HG03558 (cell line): ENCODE results near the gene MFAP2.

ENCODE experiments used
- ATAC-seq: cut with Tn5 transposase; IDR thresholded peaks from one replicate; pipeline ENCODE4 v1.9.1; 2021; ENCODE audit warnings: moderate number of reproducible peaks; ENCODE audit not compliant: unreplicated experiment; ENCODE audit errors: extremely low read depth

Gene MFAP2, protein sequence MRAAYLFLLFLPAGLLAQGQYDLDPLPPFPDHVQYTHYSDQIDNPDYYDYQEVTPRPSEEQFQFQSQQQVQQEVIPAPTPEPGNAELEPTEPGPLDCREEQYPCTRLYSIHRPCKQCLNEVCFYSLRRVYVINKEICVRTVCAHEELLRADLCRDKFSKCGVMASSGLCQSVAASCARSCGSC

GRCh38 chr1:16980473-16981268 lies at the start of gene MFAP2:
Gene MFAP2, minus strand, starts transcription at chr1:16980620. Its CDS starts 2,347 bp downstream, at chr1:16978273.
- no peak for ATAC-seq

GRCh38 chr1:17030206-17030605 lies 49.8 kb upstream of the MFAP2 start:
- ATAC-seq, result no peak

DNA sequence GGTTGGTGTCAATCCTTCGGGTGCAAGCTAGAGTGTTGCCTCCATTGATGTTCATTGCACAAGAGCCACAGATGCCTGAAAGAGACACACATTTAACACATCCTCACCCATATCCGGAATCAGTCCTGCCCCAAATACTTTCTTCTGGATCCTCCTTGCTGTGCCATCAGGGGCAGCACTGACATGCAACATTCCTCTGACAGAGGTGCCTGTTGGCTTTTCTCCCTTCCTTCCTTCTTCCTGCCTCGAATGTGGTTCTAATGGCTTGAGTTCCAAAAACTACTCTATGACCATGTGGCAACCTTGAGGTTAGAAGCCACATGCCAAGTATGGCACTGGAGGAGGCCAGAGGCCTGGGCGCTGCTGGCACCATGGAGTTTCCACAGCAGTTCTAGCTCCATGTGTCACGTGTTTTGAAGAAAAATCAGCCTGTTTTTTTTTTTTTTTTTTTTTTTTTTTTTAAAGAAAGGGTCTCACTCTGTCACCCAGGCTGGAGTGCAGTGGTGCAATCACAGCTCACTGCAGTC lies 48.3 kb upstream of the MFAP2 start:
- ATAC-seq, result no peak

- no peak for ATAC-seq
These were observed 47.5 kb upstream of the MFAP2 start for GRCh38 chr1:17027900-17028299.

- no peak for ATAC-seq
These were observed 47.0 kb upstream of the MFAP2 start for GRCh38 chr1:17027403-17027802.

GRCh38 chr1:17024721-17025120 lies 44.3 kb upstream of the MFAP2 start:
- no peak for ATAC-seq

DNA sequence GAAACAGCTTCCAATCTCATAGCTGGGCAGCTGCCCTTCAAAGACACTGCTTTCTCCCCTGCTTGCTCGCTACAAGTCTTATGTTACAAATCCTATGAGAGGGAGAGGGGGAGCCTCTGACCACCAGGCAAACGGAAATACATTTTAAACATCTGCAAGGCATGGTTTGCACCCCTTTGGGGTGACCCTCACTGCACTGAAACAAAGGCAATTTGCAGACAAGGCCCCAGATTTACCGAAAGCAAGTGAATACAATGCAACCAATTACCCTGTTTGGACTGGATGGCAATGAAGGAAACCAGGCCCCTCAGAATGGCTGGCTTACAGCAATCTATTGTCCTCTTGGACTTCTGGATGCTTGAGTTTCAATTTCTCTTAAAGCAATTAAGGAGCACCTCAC lies 43.2 kb upstream of the MFAP2 start:
- no peak for ATAC-seq

DNA sequence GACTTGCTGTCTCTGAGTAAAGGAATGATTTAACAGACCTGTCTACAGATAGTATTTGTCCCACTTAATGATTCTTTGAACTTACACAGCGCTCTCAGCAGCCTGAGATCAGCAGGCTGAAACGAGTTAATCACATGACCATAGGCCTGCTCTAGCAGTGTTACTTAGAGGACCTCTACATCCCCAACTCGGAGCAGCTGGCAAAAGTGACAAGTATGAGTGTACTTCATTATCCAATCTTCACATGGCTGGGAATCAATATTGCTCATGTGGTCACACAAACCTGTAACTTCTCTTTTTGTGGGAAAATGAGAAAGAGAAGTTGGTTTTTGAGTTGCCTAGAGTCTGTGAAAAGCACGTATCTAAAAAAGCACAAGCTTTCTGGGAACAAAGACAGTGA lies 42.7 kb upstream of the MFAP2 start:
- peak; percentile 52 for ATAC-seq

DNA sequence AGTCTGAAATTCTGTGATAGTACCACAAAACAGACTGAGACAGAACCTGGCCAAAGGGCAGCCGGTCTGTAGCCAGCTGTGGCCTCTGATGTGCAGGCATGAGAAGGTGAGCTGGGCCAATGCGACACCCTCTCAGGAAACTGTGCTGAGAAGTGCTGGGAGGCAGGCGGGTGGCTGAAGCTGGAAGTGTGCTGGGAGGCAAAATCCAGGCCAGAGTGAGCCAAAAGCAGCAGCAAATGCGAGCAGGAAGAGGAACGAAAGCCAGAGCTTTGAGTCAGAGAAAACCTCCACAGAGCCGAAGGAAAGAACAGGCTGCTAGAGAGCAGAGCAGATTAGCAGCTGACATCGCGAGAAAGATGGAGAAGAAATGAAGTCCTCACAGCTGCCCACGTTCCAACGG lies 41.5 kb upstream of the MFAP2 start:
- ATAC-seq, result no peak

- ATAC-seq, result no peak
These were observed 40.1 kb upstream of the MFAP2 start for GRCh38 chr1:17020502-17020901.

GRCh38 chr1:17018849-17019248 lies 38.4 kb upstream of the MFAP2 start:
- no peak for ATAC-seq

GRCh38 chr1:17017435-17017834 lies 37.0 kb upstream of the MFAP2 start:
- ATAC-seq, result no peak

GRCh38 chr1:17016317-17016661 lies 35.9 kb upstream of the MFAP2 start:
- no peak for ATAC-seq

- ATAC-seq, result no peak
These were observed 34.5 kb upstream of the MFAP2 start for GRCh38 chr1:17014671-17015567.

DNA sequence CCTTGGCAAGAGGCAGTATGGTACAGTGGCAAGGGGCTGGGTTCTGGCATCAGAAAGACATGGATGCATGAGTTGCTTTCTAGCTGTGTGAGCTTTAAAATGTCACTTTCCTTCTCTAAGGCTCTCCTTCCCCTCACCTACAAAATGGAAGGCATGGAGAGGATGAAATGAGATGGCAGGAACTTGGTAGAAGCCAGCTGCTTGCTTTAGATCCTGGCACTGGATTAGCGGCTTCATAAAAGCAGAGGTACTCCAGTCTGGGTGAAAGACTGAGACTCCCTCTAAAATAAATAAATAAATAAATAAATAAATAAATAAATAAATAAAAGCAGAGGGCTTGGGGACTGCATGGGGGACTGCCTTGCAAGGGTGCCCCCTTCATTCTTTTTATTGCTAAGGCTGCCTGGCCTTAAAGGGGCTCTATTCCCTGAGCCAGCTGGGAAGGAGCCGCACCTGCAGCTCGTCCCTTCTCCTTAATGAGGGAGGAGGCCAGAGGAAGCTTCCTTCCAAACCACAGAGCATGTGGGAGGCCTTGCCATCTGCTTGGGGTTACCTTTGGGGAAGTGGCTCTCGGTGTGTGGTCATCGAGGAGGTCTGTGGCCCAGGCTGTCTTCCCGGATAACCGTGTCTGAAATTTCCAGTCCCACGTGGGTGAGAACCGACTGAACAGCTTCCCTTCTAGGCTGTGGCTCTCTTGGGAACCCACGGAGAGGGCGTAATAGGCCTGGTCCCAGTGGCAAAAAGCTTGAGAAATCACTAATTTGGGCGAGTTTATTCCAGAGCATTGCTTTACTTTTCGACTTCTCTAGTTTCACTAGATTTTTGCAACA lies 33.3 kb upstream of the MFAP2 start:
- no peak for ATAC-seq

- ATAC-seq, result no peak
These were observed 32.5 kb upstream of the MFAP2 start for GRCh38 chr1:17012775-17013490.

DNA sequence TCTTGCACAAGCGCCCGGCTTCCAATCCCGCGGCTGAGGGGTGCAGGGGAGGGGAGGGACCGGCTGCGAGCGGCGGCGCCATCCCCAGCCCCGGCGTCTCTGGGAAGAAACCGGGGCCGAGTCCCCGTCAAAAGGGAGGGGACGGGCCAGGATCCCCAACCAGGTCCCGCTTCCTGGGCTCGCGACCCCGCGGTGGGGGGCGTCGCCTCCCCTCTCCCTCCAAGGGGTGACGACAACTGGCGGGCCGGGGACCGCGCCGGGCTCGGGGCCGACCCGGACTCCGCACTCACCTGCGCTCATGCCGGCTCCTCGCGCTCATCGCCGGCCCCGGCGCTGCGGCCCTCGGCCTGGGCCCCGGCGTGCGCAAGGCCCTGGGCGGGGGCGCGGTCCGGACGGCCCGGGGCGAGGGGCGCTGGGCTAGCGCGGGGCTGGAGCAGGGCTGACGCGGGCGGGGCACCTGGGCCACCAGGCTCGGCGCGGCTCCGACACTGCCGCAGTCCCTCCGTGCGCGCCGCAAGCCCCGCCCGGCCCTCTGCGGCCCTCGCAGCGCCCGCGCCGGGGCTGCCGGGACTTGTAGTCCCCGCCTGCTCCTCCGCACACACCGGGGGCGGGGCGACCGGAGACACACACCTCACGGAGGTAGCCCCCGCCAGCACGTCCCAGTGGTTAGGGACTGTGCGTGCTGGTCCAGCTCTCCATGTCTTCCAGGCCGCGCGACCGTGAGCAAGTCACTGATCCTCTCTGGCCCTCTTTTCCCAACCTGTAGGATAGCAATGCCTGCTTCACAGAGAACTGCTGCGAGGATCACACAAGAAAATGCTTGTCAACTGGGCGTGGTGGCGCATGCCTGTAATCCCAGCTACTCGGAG lies 31.3 kb upstream of the MFAP2 start, which contains the start of gene ATP13A2:
Gene ATP13A2 (minus strand): TSS at position 490 of the 869 bp plus-strand sequence. CDS start 190 bp downstream, at position 300.
- ATAC-seq, result peak; percentile 45

DNA sequence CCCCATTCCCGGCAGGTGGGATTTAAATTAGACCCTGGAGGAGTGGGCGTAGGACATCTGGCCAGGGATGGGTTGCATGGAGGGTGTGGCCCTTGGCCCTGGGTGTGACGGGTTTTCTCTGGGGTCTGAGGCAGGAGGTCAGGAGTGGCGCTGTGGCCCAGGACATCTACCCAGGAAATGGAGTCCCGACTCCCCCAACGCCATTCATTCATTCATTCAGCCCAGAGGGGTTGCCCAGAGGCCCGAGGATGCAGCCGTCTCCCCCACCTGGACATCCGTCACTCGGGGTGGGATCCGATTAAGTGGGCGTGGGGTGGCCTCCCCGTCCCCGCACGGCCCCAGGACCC lies 30.6 kb upstream of the MFAP2 start:
- no peak for ATAC-seq
